Epithelial cell of esophagus (primary cell): ENCODE measurements around the gene IDUA.
A peak's percentile ranks its signal among the peaks of the same experiment; 100 is the strongest.
"Not testable (repeated sequence)": the region's sequence is repeated elsewhere in the genome, so short reads cannot be mapped to it uniquely, and the experiment has no call there.

Experiments
- DNase-seq: peaks from one replicate; pipeline ENCODE4 v3.0.0; 2010; ENCODE audit warnings: low read depth
- H3K4me3 ChIP-seq: 2 replicates; pipeline ENCODE4 v1.5.1; 2011; ENCODE audit warnings: mild to moderate bottlenecking, low read length, control low read depth
- TF ChIP-seq, protein P1 (sequence below): IDR thresholded peaks from 2 replicates; pipeline ENCODE4 v1.5.1; 2011; ENCODE audit warnings: low read depth, mild to moderate bottlenecking, low read length, control low read depth, inconsistent platforms; ENCODE audit not compliant: insufficient read depth; ENCODE audit errors: missing control alignments

The IDUA gene

DNA sequence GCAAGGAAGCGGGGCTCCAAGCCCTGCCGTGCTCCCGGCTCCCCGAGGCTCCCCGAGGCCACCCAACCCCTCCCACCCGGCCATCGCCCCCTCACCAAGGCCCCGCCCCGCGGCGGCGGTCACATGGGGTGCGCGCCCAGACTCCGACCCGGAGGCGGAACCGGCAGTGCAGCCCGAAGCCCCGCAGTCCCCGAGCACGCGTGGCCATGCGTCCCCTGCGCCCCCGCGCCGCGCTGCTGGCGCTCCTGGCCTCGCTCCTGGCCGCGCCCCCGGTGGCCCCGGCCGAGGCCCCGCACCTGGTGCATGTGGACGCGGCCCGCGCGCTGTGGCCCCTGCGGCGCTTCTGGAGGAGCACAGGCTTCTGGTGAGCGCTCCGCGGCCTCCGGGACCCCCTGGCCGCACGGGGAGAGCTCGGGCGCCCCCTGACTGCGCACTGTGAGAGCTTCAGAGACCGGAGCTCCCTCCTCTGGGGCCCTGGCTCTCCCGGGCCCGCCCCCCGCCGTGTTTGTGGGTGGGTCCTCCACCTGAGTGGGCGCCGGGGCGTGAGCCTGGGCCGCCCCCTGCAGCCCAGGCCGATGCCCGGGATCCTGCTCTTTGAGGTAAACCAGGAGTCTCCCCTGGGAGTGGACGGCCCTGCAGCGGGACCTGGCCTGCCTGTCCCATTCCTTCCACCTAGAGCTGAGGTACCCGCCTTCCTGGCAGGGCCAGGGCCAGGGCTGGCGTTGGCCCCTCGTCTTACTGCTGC, at the start of gene IDUA:
IDUA (plus strand) TSS at position 166 of the 745 bp plus-strand sequence; CDS start at position 207, 41 bp downstream.
- TF ChIP-seq, protein P1, sequence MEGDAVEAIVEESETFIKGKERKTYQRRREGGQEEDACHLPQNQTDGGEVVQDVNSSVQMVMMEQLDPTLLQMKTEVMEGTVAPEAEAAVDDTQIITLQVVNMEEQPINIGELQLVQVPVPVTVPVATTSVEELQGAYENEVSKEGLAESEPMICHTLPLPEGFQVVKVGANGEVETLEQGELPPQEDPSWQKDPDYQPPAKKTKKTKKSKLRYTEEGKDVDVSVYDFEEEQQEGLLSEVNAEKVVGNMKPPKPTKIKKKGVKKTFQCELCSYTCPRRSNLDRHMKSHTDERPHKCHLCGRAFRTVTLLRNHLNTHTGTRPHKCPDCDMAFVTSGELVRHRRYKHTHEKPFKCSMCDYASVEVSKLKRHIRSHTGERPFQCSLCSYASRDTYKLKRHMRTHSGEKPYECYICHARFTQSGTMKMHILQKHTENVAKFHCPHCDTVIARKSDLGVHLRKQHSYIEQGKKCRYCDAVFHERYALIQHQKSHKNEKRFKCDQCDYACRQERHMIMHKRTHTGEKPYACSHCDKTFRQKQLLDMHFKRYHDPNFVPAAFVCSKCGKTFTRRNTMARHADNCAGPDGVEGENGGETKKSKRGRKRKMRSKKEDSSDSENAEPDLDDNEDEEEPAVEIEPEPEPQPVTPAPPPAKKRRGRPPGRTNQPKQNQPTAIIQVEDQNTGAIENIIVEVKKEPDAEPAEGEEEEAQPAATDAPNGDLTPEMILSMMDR: peak; percentile 23
- DNase-seq: peak; percentile 67
- H3K4me3 ChIP-seq: peak within 1 kb of the TSS; percentile 53

DNA sequence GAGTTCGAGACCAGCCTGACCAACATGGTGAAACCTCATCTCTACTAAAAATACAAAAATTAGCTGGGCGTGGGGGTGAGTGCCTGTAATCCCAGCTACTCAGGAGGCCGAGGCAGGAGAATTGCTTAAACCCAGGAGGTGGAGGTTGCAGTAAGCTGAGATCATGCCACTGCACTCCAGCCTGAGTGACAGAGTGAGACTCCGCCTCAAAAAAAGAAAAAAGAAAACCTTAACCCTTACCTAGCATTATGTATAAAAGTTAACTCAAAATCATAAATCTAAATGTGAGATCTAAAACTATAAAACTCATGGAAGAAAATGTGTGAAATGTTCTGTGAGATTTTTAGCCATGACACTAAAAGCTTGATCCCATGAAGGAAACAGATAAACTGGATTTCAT, 47.3 kb upstream of the IDUA start:
- not testable (repeated sequence) for DNase-seq, H3K4me3 ChIP-seq

DNA sequence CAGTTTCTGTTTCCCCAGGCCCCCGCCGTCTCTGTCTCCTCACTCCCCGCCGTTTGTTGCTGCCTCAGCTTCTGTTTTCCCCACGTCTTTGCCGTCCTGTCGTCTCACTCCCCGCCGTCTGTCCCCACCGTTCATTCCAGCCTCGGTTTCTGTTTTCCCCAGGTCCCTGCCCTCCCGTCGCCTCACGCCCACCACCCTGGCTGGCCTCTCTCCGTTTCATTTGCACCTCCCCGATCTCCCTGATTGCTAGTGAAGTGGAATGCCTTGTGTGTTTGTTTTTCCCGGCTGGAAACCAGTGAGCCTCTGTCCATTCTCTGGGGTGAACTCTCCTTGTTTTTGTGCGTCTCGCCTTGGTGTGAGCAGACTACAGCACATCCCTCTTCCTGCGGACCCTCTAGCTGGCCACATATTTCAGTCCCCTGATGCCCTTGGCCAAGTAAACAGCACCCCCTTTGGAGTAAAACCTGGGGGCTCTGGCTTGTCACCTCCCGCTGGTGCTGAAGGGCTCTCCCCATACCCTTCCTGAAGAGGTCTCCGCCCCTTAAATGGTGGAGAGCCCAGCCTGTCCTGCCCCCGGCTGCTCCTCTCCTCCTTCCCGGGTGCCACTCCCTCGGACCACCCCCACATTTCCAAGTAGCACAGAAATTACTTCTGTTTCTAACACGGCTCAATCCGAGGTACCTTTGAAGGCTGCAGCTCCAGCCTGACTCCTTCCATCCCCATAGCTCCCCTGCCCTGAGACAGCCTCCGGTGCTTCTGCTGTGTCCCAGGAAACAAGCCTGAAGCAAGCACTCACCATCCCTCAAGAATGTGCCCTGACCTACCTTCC, 41.4 kb upstream of the IDUA start:
- TF ChIP-seq, protein P1: no peak
- H3K4me3 ChIP-seq: no peak overlapping the region
- DNase-seq: no peak

DNA sequence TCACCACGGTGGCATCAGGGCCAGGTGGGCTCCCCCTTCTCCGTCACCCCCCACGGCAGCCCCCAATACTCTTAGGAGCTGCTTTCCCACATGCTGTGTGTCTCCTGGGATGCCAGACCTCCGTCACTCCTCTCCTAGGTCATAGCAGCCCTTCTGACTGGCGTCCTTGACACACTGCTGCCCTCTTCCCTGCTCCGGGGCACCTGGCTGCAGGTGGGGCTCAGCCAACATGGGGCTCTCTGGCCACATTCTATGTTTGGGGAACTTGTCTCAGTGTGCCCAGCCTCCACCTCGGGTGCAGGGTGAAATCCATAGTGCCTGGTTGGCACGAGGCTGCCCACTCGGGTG, 40.8 kb upstream of the IDUA start:
- TF ChIP-seq, protein P1: no peak
- H3K4me3 ChIP-seq: no peak overlapping the region
- DNase-seq: no peak

DNA sequence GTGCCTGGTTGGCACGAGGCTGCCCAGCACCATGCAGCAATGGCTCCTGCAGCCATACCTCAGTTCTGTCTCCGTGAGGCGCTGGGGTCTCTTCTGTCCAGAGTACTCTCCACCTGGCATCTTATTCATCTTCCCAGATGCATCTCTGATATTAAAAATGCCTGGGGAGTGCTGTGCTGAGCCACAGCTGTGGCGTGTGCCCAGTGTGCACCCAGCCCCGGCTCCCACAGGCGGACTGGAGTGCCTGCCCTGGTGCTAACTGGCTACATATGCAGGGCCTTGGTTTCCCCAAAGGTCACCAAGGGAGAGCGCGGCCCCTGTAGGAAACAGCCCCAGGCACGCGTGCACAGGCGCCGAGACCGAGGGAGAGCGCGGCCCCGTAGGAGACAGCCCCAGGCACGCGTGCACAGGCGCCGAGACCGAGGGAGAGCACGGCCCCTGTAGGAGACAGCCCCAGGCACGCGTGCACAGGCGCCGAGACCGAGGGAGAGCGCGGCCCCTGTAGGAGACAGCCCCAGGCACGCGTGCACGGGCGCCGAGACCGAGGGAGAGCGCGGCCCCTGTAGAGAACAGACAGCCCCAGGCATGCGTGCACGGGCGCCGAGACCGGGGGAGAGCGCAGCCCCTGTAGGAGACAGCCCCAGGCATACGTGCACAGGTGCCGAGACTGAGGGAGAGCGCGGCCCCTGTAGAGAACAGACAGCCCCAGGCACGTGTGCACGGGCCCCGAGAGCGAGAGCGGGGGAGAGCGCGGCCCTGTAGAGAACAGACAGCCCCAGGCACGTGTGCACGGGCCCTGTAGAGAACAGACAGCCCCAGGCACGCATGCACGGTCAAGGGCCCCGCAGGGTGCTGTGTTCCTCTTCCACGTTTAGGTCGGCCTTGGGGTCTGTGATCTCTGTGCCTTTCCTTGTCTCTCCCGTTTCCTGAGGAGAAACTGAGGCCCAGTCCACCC, 40.0 kb upstream of the IDUA start:
- no peak overlapping the region for H3K4me3 ChIP-seq
- TF ChIP-seq, protein P1: no peak
- DNase-seq: no peak

DNA sequence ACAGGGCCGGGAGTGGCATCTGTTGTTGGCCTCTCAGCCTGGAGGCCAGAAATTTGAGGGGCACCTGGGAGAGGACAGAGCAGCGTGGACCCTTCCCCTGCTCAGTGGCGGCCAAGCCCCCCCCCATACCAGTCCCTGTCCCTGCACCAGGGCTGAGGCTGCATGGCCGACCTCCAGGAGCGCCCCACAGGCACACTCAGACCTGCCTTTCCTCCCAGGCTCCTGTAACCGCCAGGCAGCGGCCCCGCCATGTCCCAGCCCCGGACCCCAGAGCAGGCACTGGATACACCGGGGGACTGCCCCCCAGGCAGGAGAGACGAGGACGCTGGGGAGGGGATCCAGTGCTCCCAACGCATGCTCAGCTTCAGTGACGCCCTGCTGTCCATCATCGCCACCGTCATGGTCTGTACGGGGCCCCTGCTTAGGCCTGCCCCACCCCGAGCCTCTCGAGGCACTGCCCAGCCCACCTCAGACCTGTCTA, 39.3 kb upstream of the IDUA start:
- DNase-seq: no peak
- no peak overlapping the region for H3K4me3 ChIP-seq
- TF ChIP-seq, protein P1: no peak
